ENCODE measurements around the gene SERPINB12.

The SERPINB12 gene

DNA sequence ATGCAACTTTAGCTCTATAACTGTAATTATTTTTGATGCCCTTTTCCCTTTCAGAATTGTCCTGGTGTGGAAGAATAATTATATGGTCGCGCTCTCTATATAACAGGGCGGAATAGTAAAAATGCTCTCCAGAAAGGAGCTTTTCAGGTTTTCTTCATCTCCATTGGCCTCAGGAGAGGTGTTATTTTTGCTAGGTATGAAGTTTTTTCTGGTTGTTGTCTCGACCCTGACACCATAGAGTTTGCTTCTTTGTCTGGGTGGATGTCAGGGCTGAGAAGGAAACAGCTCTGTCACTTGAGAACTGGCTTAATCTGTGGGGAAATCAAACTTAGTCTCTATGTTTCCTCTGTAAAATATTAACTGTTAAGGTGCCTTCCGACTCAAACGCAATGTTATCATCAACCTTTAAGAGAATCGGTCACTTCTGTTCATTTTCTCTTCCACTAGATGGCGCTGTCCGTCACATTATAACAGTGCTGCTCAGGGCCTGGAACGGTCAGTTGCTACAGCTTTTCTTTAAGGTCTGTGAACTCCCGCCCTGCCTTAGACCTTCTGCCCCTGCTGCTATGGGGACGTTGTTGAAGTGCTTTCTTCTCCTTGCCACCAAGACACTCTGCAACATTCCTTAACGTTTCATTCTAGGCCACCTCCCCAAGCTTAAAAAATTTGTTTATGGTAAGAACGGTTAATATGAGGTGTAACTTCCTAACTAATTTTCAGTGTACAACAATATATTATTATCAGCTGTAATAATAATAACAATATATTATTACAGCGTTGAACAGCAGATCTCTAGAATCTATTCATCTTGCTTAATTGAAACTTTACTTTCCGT is 23.8 kb upstream of the SERPINB12 start:
- peak overlapping the region; percentile 31 for H2AFZ ChIP-seq
- H3K27me3 ChIP-seq (ENCODE audit: control insufficient read depth, insufficient read depth, low read length): no peaks in the 10 kb centered on the region
- no peaks in the 10 kb centered on the region for H3K36me3 ChIP-seq (ENCODE audit: control insufficient read depth, insufficient read depth, low read length)
- no peaks in the 10 kb centered on the region for H3K9me3 ChIP-seq (ENCODE audit: control insufficient read depth, low read length)
- no peak overlapping the region for H3K4me3 ChIP-seq (ENCODE audit: low read depth, low read length)
- H3K4me2 ChIP-seq (ENCODE audit: low read length): no peak overlapping the region
- TF ChIP-seq, protein P1, sequence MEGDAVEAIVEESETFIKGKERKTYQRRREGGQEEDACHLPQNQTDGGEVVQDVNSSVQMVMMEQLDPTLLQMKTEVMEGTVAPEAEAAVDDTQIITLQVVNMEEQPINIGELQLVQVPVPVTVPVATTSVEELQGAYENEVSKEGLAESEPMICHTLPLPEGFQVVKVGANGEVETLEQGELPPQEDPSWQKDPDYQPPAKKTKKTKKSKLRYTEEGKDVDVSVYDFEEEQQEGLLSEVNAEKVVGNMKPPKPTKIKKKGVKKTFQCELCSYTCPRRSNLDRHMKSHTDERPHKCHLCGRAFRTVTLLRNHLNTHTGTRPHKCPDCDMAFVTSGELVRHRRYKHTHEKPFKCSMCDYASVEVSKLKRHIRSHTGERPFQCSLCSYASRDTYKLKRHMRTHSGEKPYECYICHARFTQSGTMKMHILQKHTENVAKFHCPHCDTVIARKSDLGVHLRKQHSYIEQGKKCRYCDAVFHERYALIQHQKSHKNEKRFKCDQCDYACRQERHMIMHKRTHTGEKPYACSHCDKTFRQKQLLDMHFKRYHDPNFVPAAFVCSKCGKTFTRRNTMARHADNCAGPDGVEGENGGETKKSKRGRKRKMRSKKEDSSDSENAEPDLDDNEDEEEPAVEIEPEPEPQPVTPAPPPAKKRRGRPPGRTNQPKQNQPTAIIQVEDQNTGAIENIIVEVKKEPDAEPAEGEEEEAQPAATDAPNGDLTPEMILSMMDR (IDR thresholded peaks at IDR 0.05): peak; percentile 67
- no peaks in the 10 kb centered on the region for H3K4me1 ChIP-seq
- H3K27ac ChIP-seq: no peak overlapping the region
- H3K9ac ChIP-seq: no peak overlapping the region
- no peaks in the 10 kb centered on the region for H3K79me2 ChIP-seq

DNA sequence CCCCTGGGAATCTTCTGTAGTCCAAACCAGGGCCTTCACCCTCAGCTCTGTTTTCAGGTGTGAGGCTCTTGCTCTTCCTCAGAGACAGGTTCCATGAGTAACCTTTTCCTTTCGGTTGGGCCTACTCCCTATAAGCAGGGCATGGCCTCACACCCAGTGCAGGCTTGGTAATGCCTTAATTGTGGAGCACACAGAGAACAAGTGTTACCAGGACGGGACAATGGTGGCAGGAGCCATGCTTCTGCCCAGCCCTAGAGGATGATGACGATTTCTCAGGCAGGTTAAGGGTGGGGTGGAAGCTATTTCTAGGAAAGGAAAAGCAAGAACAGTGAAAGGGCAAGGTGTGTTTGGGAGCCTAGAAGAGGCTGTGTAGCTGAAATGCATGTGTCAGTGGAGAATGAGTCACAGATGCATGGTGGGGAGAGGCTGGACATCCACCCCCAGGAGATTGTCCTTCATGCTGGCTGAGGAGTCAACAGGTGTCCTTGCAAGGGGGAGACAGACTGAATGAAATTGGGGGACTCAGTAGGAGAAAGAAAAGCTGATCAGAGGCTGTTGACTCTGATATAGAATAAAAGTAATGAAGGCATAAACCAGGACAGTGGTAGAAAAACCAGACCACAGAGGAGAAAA is 22.0 kb upstream of the SERPINB12 start:
- Histone ChIP-seq H3K79me2 (no peaks in the 10 kb centered on the region), H3K9ac (no peak overlapping the region), H3K27ac (no peak overlapping the region), H3K4me1 (no peaks in the 10 kb centered on the region), H3K36me3 (ENCODE audit: control insufficient read depth, insufficient read depth, low read length) (no peaks in the 10 kb centered on the region), H3K4me3 (ENCODE audit: low read depth, low read length) (no peak overlapping the region), H3K4me2 (ENCODE audit: low read length) (no peak overlapping the region), H3K9me3 (ENCODE audit: control insufficient read depth, low read length) (peaks cover 2% of the 10 kb centered on the region), H2AFZ (no peak overlapping the region), H3K27me3 (ENCODE audit: control insufficient read depth, insufficient read depth, low read length) (no peaks in the 10 kb centered on the region)
- TF ChIP-seq, protein P1 (IDR thresholded peaks at IDR 0.05): no peak

DNA sequence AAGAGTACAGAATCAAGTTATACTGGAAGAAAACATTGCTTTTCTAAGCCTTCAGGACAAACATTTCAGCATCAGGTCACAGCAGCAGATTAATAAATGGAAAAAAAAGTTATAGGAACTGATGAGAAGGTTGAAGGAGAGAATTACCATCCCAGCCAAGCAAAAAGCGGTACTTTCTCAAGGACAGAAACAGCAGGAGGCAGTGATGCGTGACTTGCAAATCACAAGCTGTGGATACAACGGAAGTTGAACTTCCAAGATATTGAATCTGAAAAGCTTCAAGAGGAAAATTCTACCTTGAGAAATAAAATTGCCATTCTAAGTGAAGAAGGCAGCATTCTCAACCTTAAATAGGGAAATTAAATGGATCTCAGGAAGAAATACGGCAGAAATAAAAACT is 18.5 kb upstream of the SERPINB12 start:
- Histone ChIP-seq H3K4me3 (ENCODE audit: low read depth, low read length) (no peak overlapping the region), H2AFZ (no peak overlapping the region), H3K79me2 (no peaks in the 10 kb centered on the region), H3K4me1 (no peaks in the 10 kb centered on the region), H3K27ac (no peak overlapping the region), H3K36me3 (ENCODE audit: control insufficient read depth, insufficient read depth, low read length) (no peaks in the 10 kb centered on the region), H3K9ac (no peak overlapping the region), H3K4me2 (ENCODE audit: low read length) (no peak overlapping the region), H3K27me3 (ENCODE audit: control insufficient read depth, insufficient read depth, low read length) (no peaks in the 10 kb centered on the region), H3K9me3 (ENCODE audit: control insufficient read depth, low read length) (peaks cover 2% of the 10 kb centered on the region)
- TF ChIP-seq, protein P1 (IDR thresholded peaks at IDR 0.05): no peak

DNA sequence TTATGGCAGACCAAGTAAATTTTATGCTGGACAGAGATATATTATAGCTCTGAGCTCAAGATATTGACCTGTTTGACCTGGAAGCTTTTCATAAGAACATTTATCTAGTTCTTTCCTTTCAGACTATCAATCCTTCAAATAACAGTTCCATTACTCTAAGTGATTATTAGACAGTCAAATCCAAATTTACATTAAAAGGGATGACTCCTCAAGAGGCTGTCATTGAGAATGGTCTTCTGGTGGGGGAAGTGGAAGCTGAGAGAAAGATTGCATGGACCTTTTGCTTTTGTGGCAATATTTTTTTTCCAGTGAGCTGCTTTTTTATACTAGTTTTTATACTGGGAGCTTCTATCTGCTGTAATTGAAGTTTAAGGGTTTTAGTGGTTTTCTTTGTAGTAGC is 14.9 kb upstream of the SERPINB12 start:
- no peak overlapping the region for H3K27ac ChIP-seq
- H3K4me2 ChIP-seq (ENCODE audit: low read length): no peak overlapping the region
- H2AFZ ChIP-seq: no peak overlapping the region
- H3K4me3 ChIP-seq (ENCODE audit: low read depth, low read length): no peak overlapping the region
- no peaks in the 10 kb centered on the region for H3K4me1 ChIP-seq
- H3K27me3 ChIP-seq (ENCODE audit: control insufficient read depth, insufficient read depth, low read length): no peaks in the 10 kb centered on the region
- no peaks in the 10 kb centered on the region for H3K79me2 ChIP-seq
- no peaks in the 10 kb centered on the region for H3K36me3 ChIP-seq (ENCODE audit: control insufficient read depth, insufficient read depth, low read length)
- H3K9me3 ChIP-seq (ENCODE audit: control insufficient read depth, low read length): peaks cover 2% of the 10 kb centered on the region
- no peak overlapping the region for H3K9ac ChIP-seq
- TF ChIP-seq, protein P1 (IDR thresholded peaks at IDR 0.05): no peak

All from parathyroid adenoma (tissue), 2 donors.